K562 treated with DMSO at 1 percent for 4 hours (cell line): ENCODE data around the gene ENGASE. TPM values are rescaled to one million over a fixed set of nuclear protein-coding genes. Genes with fewer than 3 reads are reported as not detected.

Experiments
- total RNA-seq: library from RNA; unstranded; fragments of 300-600 nt; gene quantifications from 2 replicates; pipeline ENCODE4 v1.2.3, GENCODE V29; 2022; ENCODE audit not compliant: insufficient read depth

Gene ENGASE
- 9.0 and 12.1 TPM in 2 replicates for total RNA-seq

GRCh38 chr17:79074649-79075445, at the start of gene ENGASE:
Gene ENGASE, plus strand, starts transcription at chr17:79074824. Its CDS starts 121 bp downstream, at chr17:79074945.

Other genes starting within 250 kb of the ENGASE start
- 15.4 and 25.0 TPM in 2 replicates for gene USP36, start 234.0 kb upstream of the ENGASE start, total RNA-seq
- gene CEP295NL, start 171.6 kb upstream of the ENGASE start, total RNA-seq, result not detected in 2 replicates
- gene TIMP2, start 149.4 kb upstream of the ENGASE start, total RNA-seq, result not detected in 2 replicates
- 81.0 and 81.2 TPM in 2 replicates for gene LGALS3BP, start 94.9 kb upstream of the ENGASE start, total RNA-seq
- gene CANT1, start 65.1 kb upstream of the ENGASE start, total RNA-seq, result 52.5 and 58.2 TPM in 2 replicates
- gene C1QTNF1, start 50.7 kb upstream of the ENGASE start, total RNA-seq, result not detected in 2 replicates